ENCODE data around the gene SLC12A7. TPM values are rescaled to one million over a fixed set of nuclear protein-coding genes. Genes with fewer than 3 reads are reported as not detected.
"Not testable (repeated sequence)": the region's sequence is repeated elsewhere in the genome, so short reads cannot be mapped to it uniquely, and the experiment has no call there.

The SLC12A7 gene
- total RNA-seq, 2 donors from 2014 or later: 28.5 to 42.3 TPM

- Histone ChIP-seq H3K9me3 (no peaks in the 10 kb centered on the region), H3K4me3 (no peak overlapping the region), H3K36me3 (peaks cover 72% of the 10 kb centered on the region), H3K4me1 (peaks cover 0 to 35% of the 10 kb centered on the region in 2 donors), H3K27me3 (no peaks in the 10 kb centered on the region), H3K27ac (no peak overlapping the region)
- DNase-seq (ENCODE audit: low spot score): no peak
- TF ChIP-seq CTCF (IDR thresholded peaks at IDR 0.05): no peak
These were observed 24.4 kb downstream of the SLC12A7 start for GRCh38 chr5:1087428-1087827.

- Histone ChIP-seq H3K27ac (no peak overlapping the region), H3K27me3 (no peaks in the 10 kb centered on the region), H3K4me1 (peaks cover 0 to 31% of the 10 kb centered on the region in 2 donors), H3K36me3 (peaks cover 74% of the 10 kb centered on the region), H3K4me3 (no peak overlapping the region), H3K9me3 (no peaks in the 10 kb centered on the region)
- no peak for TF ChIP-seq CTCF (IDR thresholded peaks at IDR 0.05)
- DNase-seq (ENCODE audit: low spot score): no peak
These were observed 25.0 kb downstream of the SLC12A7 start for GRCh38 chr5:1086871-1087270.

GRCh38 chr5:1086137-1086536 is 25.7 kb downstream of the SLC12A7 start:
- Histone ChIP-seq H3K4me1 (peaks cover 0 to 24% of the 10 kb centered on the region in 2 donors), H3K27ac (no peak overlapping the region), H3K9me3 (no peaks in the 10 kb centered on the region), H3K27me3 (no peaks in the 10 kb centered on the region), H3K36me3 (peaks cover 76% of the 10 kb centered on the region), H3K4me3 (no peak overlapping the region)
- no peak for DNase-seq (ENCODE audit: low spot score)
- TF ChIP-seq CTCF (IDR thresholded peaks at IDR 0.05): no peak

- Histone ChIP-seq H3K4me1 (peaks cover 0 to 20% of the 10 kb centered on the region in 2 donors), H3K36me3 (peaks cover 83% of the 10 kb centered on the region), H3K27ac (no peak overlapping the region), H3K27me3 (no peaks in the 10 kb centered on the region), H3K4me3 (no peak overlapping the region), H3K9me3 (no peaks in the 10 kb centered on the region)
- no peak for TF ChIP-seq CTCF (IDR thresholded peaks at IDR 0.05)
- no peak for DNase-seq (ENCODE audit: low spot score)
These were observed 26.5 kb downstream of the SLC12A7 start for GRCh38 chr5:1085391-1085790.

GRCh38 chr5:1083823-1084605 is 27.8 kb downstream of the SLC12A7 start:
- TF ChIP-seq CTCF (IDR thresholded peaks at IDR 0.05): no peak
- H3K4me3 ChIP-seq: no peak overlapping the region
- no peaks in the 10 kb centered on the region for H3K9me3 ChIP-seq
- no peak for DNase-seq (ENCODE audit: low spot score)
- no peak overlapping the region for H3K27ac ChIP-seq
- peaks cover 92% of the 10 kb centered on the region for H3K36me3 ChIP-seq
- H3K27me3 ChIP-seq: no peaks in the 10 kb centered on the region
- H3K4me1 ChIP-seq: peaks cover 0 to 7% of the 10 kb centered on the region in 2 donors

GRCh38 chr5:1083026-1083425 is 28.8 kb downstream of the SLC12A7 start:
- not testable (repeated sequence) for H3K27me3 ChIP-seq; DNase-seq (ENCODE audit: low spot score); H3K9me3 ChIP-seq; H3K4me3 ChIP-seq; H3K27ac ChIP-seq; H3K4me1 ChIP-seq
- H3K36me3 ChIP-seq: peaks cover 93% of the 10 kb centered on the region
